H1 (cell line): ENCODE data around the gene NOC4L. TPM values are rescaled to one million over a fixed set of nuclear protein-coding genes. Genes with fewer than 3 reads are reported as not detected.
A peak's percentile ranks its signal among the peaks of the same experiment; 100 is the strongest.

Source experiments
- CTCF ChIA-PET: fragments of 300-600 bp; sonication (Branson Sonifier 250); formaldehyde crosslinking; loops from one replicate; lab custom pipeline; 2021; ENCODE audit not compliant: partially characterized antibody; lab: Charles Lee
- POLR2A ChIA-PET: fragments of 300-600 bp; sonication (Branson Sonifier 250); formaldehyde crosslinking; loops from one replicate; lab custom pipeline; 2021; ENCODE audit warnings: inconsistent platforms; ENCODE audit not compliant: partially characterized antibody; lab: Charles Lee
- DNase-seq, 2 experiments: peaks; one replicate each; pipeline versions ENCODE4 v3.0.0 to v3.0.0-alpha.2; 2010 to 2022; ENCODE audit warnings: low spot score in 2 of 2, low read depth in 1 of 2, mixed read lengths in 1 of 2
- FAIRE-seq: peaks from 2 replicates; lab custom pipeline; 2011; peaks lifted over from hg19 to GRCh38; lab: Jason Lieb, UNC
- H2AFZ ChIP-seq: 2 replicates; pipeline ENCODE4 v1.8.1; 2012; ENCODE audit warnings: low read length, inconsistent platforms
- H2AK5ac ChIP-seq: 2 replicates; pipeline ENCODE4 v1.6.1; 2013; ENCODE audit warnings: low read depth, low read length
- H2BK120ac ChIP-seq: replicated peaks from 2 replicates; pipeline ENCODE3; 2013; ENCODE audit warnings: low read depth, low read length, inconsistent platforms
- H2BK12ac ChIP-seq: 2 replicates; pipeline ENCODE4 v1.6.1; 2013; ENCODE audit warnings: low read depth, low read length
- H2BK15ac ChIP-seq: 2 replicates; pipeline ENCODE4 v1.6.1; 2013; ENCODE audit warnings: low read length
- H2BK20ac ChIP-seq: 2 replicates; pipeline ENCODE4 v1.6.1; 2013; ENCODE audit warnings: low read length
- H2BK5ac ChIP-seq: 2 replicates; pipeline ENCODE4 v1.6.1; 2013; ENCODE audit warnings: low read depth, low read length
- H3K14ac ChIP-seq: 2 replicates; pipeline ENCODE4 v1.6.1; 2013; ENCODE audit warnings: inconsistent platforms; ENCODE audit not compliant: insufficient read length
- H3K18ac ChIP-seq: 2 replicates; pipeline ENCODE4 v1.6.1; 2013; ENCODE audit warnings: low read length; ENCODE audit errors: extremely low read depth
- H3K23ac ChIP-seq: 2 replicates; pipeline ENCODE4 v1.6.1; 2013; ENCODE audit warnings: inconsistent platforms; ENCODE audit not compliant: insufficient read length
- H3K23me2 ChIP-seq: 2 replicates; pipeline ENCODE4 v1.6.1; 2013; ENCODE audit warnings: low read depth, low read length
- H3K27ac ChIP-seq: 2 replicates; pipeline ENCODE4 v1.6.1; 2011; ENCODE audit warnings: low read depth, low read length, inconsistent platforms
- H3K27me3 ChIP-seq, 4 experiments: replicated peaks in 1 of 4; 1 replicate in 1 of 4; 2 replicates in 3 of 4; pipeline versions ENCODE4 v1.6.1 to v1.8.1; 2011 to 2013; ENCODE audit warnings: low read length in 3 of 4, mild to moderate bottlenecking in 3 of 4, inconsistent platforms in 2 of 4, mixed read lengths in 2 of 4, moderate library complexity in 1 of 4; ENCODE audit not compliant: control insufficient read depth in 3 of 4, insufficient read depth in 3 of 4; ENCODE audit errors: extremely low read depth in 1 of 4
- H3K36me3 ChIP-seq, 4 experiments: 2 replicates each; pipeline versions ENCODE4 v1.6.1 to v1.8.1; 2011 to 2013; ENCODE audit warnings: mild to moderate bottlenecking in 4 of 4, low read length in 3 of 4, moderate library complexity in 2 of 4, control low read depth in 1 of 4, inconsistent platforms in 1 of 4; ENCODE audit not compliant: insufficient read depth in 4 of 4, control insufficient read depth in 2 of 4
- H3K4ac ChIP-seq: replicated peaks from 2 replicates; pipeline ENCODE3; 2013; ENCODE audit warnings: low read length, low read depth, mixed read lengths, inconsistent platforms; ENCODE audit not compliant: insufficient read length
- H3K4me1 ChIP-seq, 4 experiments: replicated peaks in 1 of 4; 1 replicate in 1 of 4; 2 replicates in 3 of 4; pipeline versions ENCODE4 v1.6.1 to v1.8.1; 2011 to 2013; ENCODE audit warnings: low read length in 3 of 4, inconsistent platforms in 2 of 4, mixed read lengths in 1 of 4; ENCODE audit not compliant: insufficient read depth in 4 of 4, control insufficient read depth in 3 of 4
- H3K4me2 ChIP-seq, 2 experiments: 2 replicates each; pipeline versions ENCODE4 v1.6.1 to v1.8.1; 2011 to 2013; ENCODE audit warnings: low read depth in 2 of 2, low read length in 2 of 2, control low read depth in 1 of 2, inconsistent platforms in 1 of 2, mild to moderate bottlenecking in 1 of 2; ENCODE audit not compliant: insufficient read depth in 1 of 2
- H3K4me3 ChIP-seq, 4 experiments: fragments of 200-600, 300-600 bp in 1 of 4; sonication (generic), shearing (Covaris generic), sonication (Bioruptor Twin) in 1 of 4; 2 replicates each; pipeline versions ENCODE4 v1.5.1 to v1.8.1; 2011 to 2016; ENCODE audit warnings: low read length in 4 of 4, low read depth in 3 of 4, control low read depth in 2 of 4, inconsistent platforms in 2 of 4, mild to moderate bottlenecking in 2 of 4, mixed read lengths in 1 of 4, moderate library complexity in 1 of 4; ENCODE audit not compliant: insufficient read depth in 2 of 4; ENCODE audit errors: extremely low read depth in 1 of 4
- H3K56ac ChIP-seq: replicated peaks from 2 replicates; pipeline ENCODE3; 2013; ENCODE audit warnings: low read depth, mild to moderate bottlenecking, mixed read lengths, low read length, inconsistent platforms; ENCODE audit not compliant: insufficient read length
- H3K79me1 ChIP-seq: 2 replicates; pipeline ENCODE4 v1.6.1; 2013; ENCODE audit warnings: low read depth, low read length, control low read depth
- H3K79me2 ChIP-seq, 2 experiments: 2 replicates each; pipeline versions ENCODE4 v1.6.1 to v1.8.1; 2012 to 2013; ENCODE audit warnings: low read length in 2 of 2, mild to moderate bottlenecking in 2 of 2, inconsistent platforms in 1 of 2; ENCODE audit not compliant: insufficient read depth in 2 of 2, control insufficient read depth in 1 of 2
- H3K9ac ChIP-seq, 4 experiments: replicated peaks in 1 of 4; 1 replicate in 1 of 4; 2 replicates in 3 of 4; pipeline versions ENCODE4 v1.6.1 to v1.8.1; 2011 to 2013; ENCODE audit warnings: low read depth in 3 of 4, low read length in 3 of 4, control low read depth in 2 of 4, mild to moderate bottlenecking in 2 of 4, moderate library complexity in 2 of 4, inconsistent platforms in 1 of 4; ENCODE audit errors: extremely low read depth in 1 of 4
- H3K9me3 ChIP-seq, 2 experiments: 2 replicates each; pipeline versions ENCODE4 v1.6.1 to v1.8.1; 2012 to 2013; ENCODE audit warnings: mild to moderate bottlenecking in 2 of 2, moderate library complexity in 2 of 2, control low read depth in 1 of 2, inconsistent platforms in 1 of 2, low read depth in 1 of 2, low read length in 1 of 2, mixed read lengths in 1 of 2; ENCODE audit not compliant: insufficient read depth in 2 of 2
- H4K20me1 ChIP-seq, 2 experiments: replicated peaks in 1 of 2; 2 replicates each; pipeline versions ENCODE3 to v1.8.1; 2011 to 2013; ENCODE audit warnings: inconsistent platforms in 2 of 2, low read length in 2 of 2, mild to moderate bottlenecking in 1 of 2; ENCODE audit not compliant: insufficient read depth in 2 of 2, control insufficient read depth in 1 of 2
- H4K5ac ChIP-seq: 2 replicates; pipeline ENCODE4 v1.6.1; 2013; ENCODE audit warnings: low read length, low read depth, mixed read lengths, inconsistent platforms; ENCODE audit not compliant: insufficient read length
- H4K8ac ChIP-seq: 2 replicates; pipeline ENCODE4 v1.8.0; 2013; ENCODE audit warnings: mild to moderate bottlenecking, moderate library complexity, low read length, inconsistent platforms; ENCODE audit not compliant: insufficient read depth; ENCODE audit errors: extremely low read depth
- H4K91ac ChIP-seq: replicated peaks from 2 replicates; pipeline ENCODE3; 2013; ENCODE audit warnings: low read length, mixed read lengths, inconsistent platforms; ENCODE audit not compliant: insufficient read length
- CBX5 ChIP-seq: fragments of 300-800, 300-1000 bp; sonication (generic); IDR thresholded peaks from 2 replicates; pipeline ENCODE4 v1.7.1; 2016; ENCODE audit warnings: antibody characterized with exemption, low read length, low read depth
- CEBPB ChIP-seq: IDR thresholded peaks from 2 replicates; pipeline ENCODE4 v1.6.1; 2012; ENCODE audit warnings: low read depth, low read length
- EP300 ChIP-seq, 2 experiments: IDR thresholded peaks; 1 replicate in 1 of 2; 2 replicates in 1 of 2; pipeline ENCODE4 v1.6.1; 2011 to 2012; ENCODE audit warnings: low read depth in 2 of 2, low read length in 2 of 2, mild to moderate bottlenecking in 2 of 2, borderline replicate concordance in 1 of 2, inconsistent platforms in 1 of 2, moderate library complexity in 1 of 2
- HDAC2 ChIP-seq, 2 experiments: fragments of 300-600 bp in 1 of 2; sonication (generic) in 1 of 2; IDR thresholded peaks; 2 replicates each; pipeline ENCODE4 v1.6.1; 2011 to 2012; ENCODE audit warnings: low read depth in 2 of 2, low read length in 2 of 2, mild to moderate bottlenecking in 2 of 2, moderate library complexity in 2 of 2, borderline replicate concordance in 1 of 2, inconsistent platforms in 1 of 2
- NANOG ChIP-seq: IDR thresholded peaks from 2 replicates; pipeline ENCODE4 v1.6.1; 2011; ENCODE audit warnings: low read length, low read depth, mild to moderate bottlenecking, inconsistent platforms; ENCODE audit not compliant: insufficient read depth, poor library complexity, severe bottlenecking
- NRF1 ChIP-seq: IDR thresholded peaks from 2 replicates; pipeline ENCODE4 v1.6.1; 2011; ENCODE audit warnings: mild to moderate bottlenecking, low read depth, low read length, improper control_type of control experiment
- PHF8 ChIP-seq: fragments of 200-600 bp; sonication (generic); conservative IDR thresholded peaks from 2 replicates; pipeline ENCODE4 v1.7.1; 2012; ENCODE audit warnings: low read depth, mild to moderate bottlenecking, inconsistent platforms, low read length, moderate library complexity
- POU5F1 ChIP-seq: IDR thresholded peaks from 2 replicates; pipeline ENCODE4 v1.6.1; 2011; ENCODE audit warnings: low read depth, mild to moderate bottlenecking, low read length, moderate library complexity
- SIN3A ChIP-seq, 2 experiments: IDR thresholded peaks in 1 of 2; conservative IDR thresholded peaks in 1 of 2; 2 replicates each; pipeline ENCODE4 v1.6.1; 2011 to 2012; ENCODE audit warnings: low read length in 2 of 2, improper control_type of control experiment in 1 of 2, low read depth in 1 of 2, mild to moderate bottlenecking in 1 of 2
- SIX5 ChIP-seq: IDR thresholded peaks from 2 replicates; pipeline ENCODE4 v1.6.1; 2011; ENCODE audit warnings: mild to moderate bottlenecking, low read depth, low read length
- YY1 ChIP-seq: IDR thresholded peaks from 2 replicates; pipeline ENCODE4 v1.6.1; 2011; ENCODE audit warnings: low read depth, mild to moderate bottlenecking, low read length
- WGBS, 2 experiments: shearing (Covaris generic) in 1 of 2; methylation state at CpG; one replicate each; pipeline versions ENCODE4 v1.1.6 to v1.1.7; 2013 to 2015; ENCODE audit warnings: low lambda C conversion rate in 2 of 2, mixed read lengths in 2 of 2, inconsistent platforms in 1 of 2, low coverage in 1 of 2, missing lambda C conversion rate in 1 of 2; ENCODE audit not compliant: insufficient replicate concordance in 2 of 2, insufficient coverage in 1 of 2, insufficient read length in 1 of 2; ENCODE audit errors: extremely low coverage in 1 of 2, missing lambda C conversion rate in 1 of 2; 5-methylcytosine and 5-hydroxymethylcytosine counted together
- polyA plus RNA-seq, 7 experiments: library from polyadenylated mRNA; depleted of rRNA in 3 of 7; stranded (reverse) in 5 of 7; unstranded in 2 of 7; fragments of >200 nt in 5 of 7; fragments of 200-250 nt in 2 of 7; gene quantifications; 1 replicate in 5 of 7; 2 replicates in 1 of 7; 4 replicates in 1 of 7; pipeline versions ENCODE4 v1.2.1 to v1.2.3, GENCODE V29; 2011 to 2013; ENCODE audit warnings: missing spikeins in 2 of 7, mixed read lengths in 2 of 7
- total RNA-seq: library from RNA; stranded (reverse); fragmentation: NEBNext Ultra II Directional; extraction: Animal tissue kit (Norgen Biotek cat#: 25700); gene quantifications from 2 replicates; pipeline ENCODE4 v1.2.1, GENCODE V29; 2021

The NOC4L gene
- total and polyA plus RNA-seq, 2 of the 8 experiments (the other 6 are each of a cell fraction or from before 2014, with no cell fraction given) = 26.8 to 40.3 TPM

- Histone ChIP-seq H3K27ac (no peak overlapping the region), H3K27me3 (peaks cover 0 to 18% (median 14%) of the 10 kb centered on the region in 4 experiments; a peak in 5 of 7 replicates), H3K23ac (no peak overlapping the region), H3K79me2 (no peaks in the 10 kb centered on the region), H2BK5ac (no peak overlapping the region), H3K79me1 (no peaks in the 10 kb centered on the region), H4K8ac (peak overlapping the region; percentile 51; the same call in 1 of the 2 replicates), H4K5ac (no peak overlapping the region), H3K4me2 (no peak overlapping the region), H2BK12ac (no peak overlapping the region), H3K14ac (no peak overlapping the region), H3K9ac (no peak overlapping the region), H4K91ac (no peak overlapping the region), H2AK5ac (no peak overlapping the region), H3K4me1 (no peaks in the 10 kb centered on the region), H2AFZ (no peak overlapping the region), H3K4ac (no peak overlapping the region), H2BK20ac (no peak overlapping the region), H3K4me3 (no peak overlapping the region), H2BK120ac (no peak overlapping the region), H3K56ac (no peak overlapping the region), H2BK15ac (no peak overlapping the region), H3K9me3 (no peaks in the 10 kb centered on the region), H4K20me1 (peaks cover 0 to 2% of the 10 kb centered on the region in 2 experiments), H3K23me2 (peaks cover under 1% of the 10 kb centered on the region; the same call in 1 of the 2 replicates), H3K36me3 (no peaks in the 10 kb centered on the region), H3K18ac (no peak overlapping the region; the same call in 1 of the 2 replicates)
- ChIA-PET CTCF (interaction anchor here (0.8 to 1.4 kb wide), 3 partner anchors 22 to 243 kb away, joined by 3 to 5 read pairs (median 4); no protein-coding TSS in a partner anchor), POLR2A (no interaction called here)
- FAIRE-seq = no peak
- no peak for DNase-seq
- 91% methylated on average over 27 of the region's 28 CpGs; no CpG with 5 or more reads in 1 of the 2 experiments for WGBS, 2 experiments
- TF ChIP-seq HDAC2 (IDR thresholded peaks at IDR 0.05; ENCODE audit: borderline replicate concordance in 1 of 2, low read depth in 2 of 2, low read length in 2 of 2) (no peak), CBX5 (no peak), YY1 (no peak), CEBPB (no peak), EP300 (IDR thresholded peaks at IDR 0.05; ENCODE audit: borderline replicate concordance in 1 of 2, low read depth in 2 of 2, low read length in 2 of 2) (no peak), POU5F1 (no peak), NANOG (no peak), PHF8 (no peak), SIN3A (conservative IDR thresholded peaks at IDR 0.05 in 1 of 2, IDR thresholded peaks at IDR 0.05 in 1 of 2; ENCODE audit: low read depth in 1 of 2, low read length in 2 of 2) (no peak), NRF1 (no peak), SIX5 (no peak)
Measured at GRCh38 chr12:132171968-132172521, 27.8 kb downstream of the NOC4L start.
